Prostate gland (tissue), 2 donors: ENCODE results near the gene NOS1AP. TPM values are rescaled to one million over a fixed set of nuclear protein-coding genes. Genes with fewer than 3 reads are reported as not detected.

Source experiments
- DNase-seq: peaks from one replicate; pipeline ENCODE4 v3.0.0-alpha.2; 2019; ENCODE audit warnings: low spot score
- H3K27ac ChIP-seq, 2 donors: fragments of 200-600 bp; sonication (generic); 2 replicates each; pipeline ENCODE4 v1.5.1; 2017 to 2019
- H3K27me3 ChIP-seq: fragments of 200-600 bp; sonication (generic); replicated peaks from 2 replicates; pipeline ENCODE4 v1.5.1; 2019; ENCODE audit not compliant: insufficient read depth
- H3K36me3 ChIP-seq, 2 donors: fragments of 200-600 bp; sonication (generic); 1 replicate in 1 of 2; 2 replicates in 1 of 2; pipeline versions ENCODE4 v1.5.1 to v1.8.1; 2017 to 2019
- H3K4me1 ChIP-seq: fragments of 200-600 bp; sonication (generic); replicated peaks from 2 replicates; pipeline ENCODE4 v1.5.1; 2019
- H3K4me3 ChIP-seq, 2 donors: fragments of 200-600 bp; sonication (generic); 2 replicates each; pipeline ENCODE4 v1.5.1; 2017 to 2019
- H3K9me3 ChIP-seq: fragments of 200-600 bp; sonication (generic); 2 replicates; pipeline ENCODE4 v1.5.1; 2017
- CTCF ChIP-seq, 4 experiments: fragments of 200-600 bp in 2 of 4; fragments of 450-650 bp in 2 of 4; sonication (generic) in 2 of 4; IDR thresholded peaks; 1 replicate in 3 of 4; 2 replicates in 1 of 4; pipeline ENCODE4 v1.5.1; 2016 to 2019; ENCODE audit warnings: antibody characterized with exemption in 4 of 4, mild to moderate bottlenecking in 2 of 4, moderate library complexity in 2 of 4
- POLR2A ChIP-seq: fragments of 450-650 bp; IDR thresholded peaks from one replicate; pipeline ENCODE4 v1.6.1; 2016; ENCODE audit warnings: antibody characterized with exemption, mild to moderate bottlenecking
- POLR2AphosphoS5 ChIP-seq: sonication (generic); formaldehyde crosslinking; IDR thresholded peaks from one replicate; pipeline ENCODE4 v1.6.1; 2017; ENCODE audit warnings: antibody characterized with exemption
- WGBS: methylation state at CpG from one replicate; pipeline ENCODE4 v1.1.5; 2018; 5-methylcytosine and 5-hydroxymethylcytosine counted together
- intact Hi-C: fragments of 100-400 bp; cut with DNase I; formaldehyde crosslinking; loops from one replicate; pipeline ENCODE4 v1.14.2; 2022
- total RNA-seq, 2 donors: library from RNA; depleted of rRNA; stranded (reverse); fragments of >200 nt; gene quantifications; one replicate each; pipeline ENCODE4 v1.1.0, GENCODE V29; 2016

NOS1AP gene
- total RNA-seq, 2 donors from 2014 or later: 9.9 to 11.0 TPM

DNA sequence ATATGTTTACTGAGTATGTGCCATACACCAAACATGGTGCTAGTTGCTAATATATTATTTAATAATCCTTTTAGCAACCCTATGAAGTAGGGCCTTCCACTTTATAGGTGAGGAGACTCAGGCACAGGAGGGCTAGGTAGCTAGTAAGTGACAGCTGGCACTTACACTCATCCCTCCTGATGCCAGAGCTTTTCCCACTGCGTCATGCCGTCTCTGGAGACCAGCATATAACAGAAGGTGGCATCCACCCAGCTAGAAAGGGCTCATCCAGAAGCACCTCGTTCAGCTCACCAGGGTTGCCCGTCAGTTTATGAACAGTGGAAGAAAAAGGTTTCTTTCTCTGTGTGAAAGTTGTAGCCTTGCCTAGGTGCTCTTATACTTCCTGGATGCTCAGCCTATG lies 108.9 kb downstream of the NOS1AP start:
- Histone ChIP-seq H3K36me3 (no peaks in the 10 kb centered on the region), H3K9me3 (no peaks in the 10 kb centered on the region), H3K4me1 (no peaks in the 10 kb centered on the region), H3K27ac (peak overlapping the region; percentile 31 to 50), H3K27me3 (no peaks in the 10 kb centered on the region), H3K4me3 (no peak overlapping the region)
- intact Hi-C loops: no loop called here
- 81% methylated on average over 4 of the region's 4 CpGs for WGBS
- TF ChIP-seq POLR2AphosphoS5 (no peak), CTCF (IDR thresholded peaks at IDR 0.05) (no peak), POLR2A (no peak)
- DNase-seq: no peak

DNA sequence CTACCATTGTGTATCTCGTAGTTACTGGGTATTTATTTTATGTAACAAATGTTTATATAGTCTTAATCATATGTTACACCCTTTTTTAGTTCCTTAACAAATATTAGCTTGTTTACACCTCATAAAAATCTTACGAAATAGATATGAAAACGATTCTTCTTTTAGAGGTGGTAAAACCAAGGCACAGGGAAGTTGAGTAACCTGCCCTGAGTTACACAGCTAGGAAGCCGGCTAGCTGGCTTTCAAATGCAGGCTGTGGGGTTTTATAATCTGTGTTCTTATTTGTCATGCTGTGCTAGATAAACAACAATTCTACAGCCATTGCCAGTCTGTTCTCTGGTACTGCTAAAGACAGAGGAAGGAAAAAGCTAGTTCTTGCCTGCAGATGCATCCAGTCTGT lies 109.6 kb downstream of the NOS1AP start:
- intact Hi-C loops: no loop called here
- Histone ChIP-seq H3K27me3 (no peaks in the 10 kb centered on the region), H3K36me3 (no peaks in the 10 kb centered on the region), H3K27ac (peak overlapping the region in 1 of 2 donors; percentile 50), H3K4me1 (no peaks in the 10 kb centered on the region), H3K9me3 (no peaks in the 10 kb centered on the region), H3K4me3 (no peak overlapping the region)
- TF ChIP-seq CTCF (IDR thresholded peaks at IDR 0.05) (no peak), POLR2A (no peak), POLR2AphosphoS5 (peak; percentile 67)
- peak; percentile 52 for DNase-seq
- WGBS: 55% methylated on average over 4 of the region's 4 CpGs

GRCh38 chr1:162180813-162181212 lies 111.3 kb downstream of the NOS1AP start:
- Histone ChIP-seq H3K4me3 (no peak overlapping the region), H3K27me3 (no peaks in the 10 kb centered on the region), H3K36me3 (no peaks in the 10 kb centered on the region), H3K9me3 (no peaks in the 10 kb centered on the region), H3K4me1 (no peaks in the 10 kb centered on the region), H3K27ac (no peak overlapping the region)
- no peak for TF ChIP-seq POLR2A
- no peak for TF ChIP-seq CTCF (IDR thresholded peaks at IDR 0.05)
- no peak for TF ChIP-seq POLR2AphosphoS5
- no peak for DNase-seq
- intact Hi-C loops: no loop called here

DNA sequence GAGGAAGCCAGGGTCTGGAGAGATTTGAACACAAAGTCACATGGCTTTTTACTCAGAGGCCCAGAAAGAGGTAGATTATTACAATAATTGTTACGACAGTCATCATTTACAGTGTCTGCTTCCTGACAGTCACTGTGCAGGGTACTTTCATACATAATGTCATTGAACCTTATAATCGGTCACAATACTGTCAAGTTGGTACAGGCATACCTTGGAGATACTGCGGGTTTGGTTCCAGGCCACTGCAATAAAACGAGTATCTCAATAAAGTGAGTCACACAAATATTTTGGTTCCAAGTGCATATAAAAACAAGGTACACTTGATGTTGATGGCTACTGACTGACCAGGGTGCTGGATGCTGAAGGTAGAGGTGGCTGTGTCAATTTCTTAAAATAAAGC lies 112.6 kb downstream of the NOS1AP start:
- WGBS: 50% methylated on average over 4 of the region's 4 CpGs

More for the DNA sequence above, 112.6 kb downstream of the NOS1AP start:
- Histone ChIP-seq H3K36me3 (no peaks in the 10 kb centered on the region), H3K4me1 (no peaks in the 10 kb centered on the region), H3K9me3 (no peaks in the 10 kb centered on the region), H3K27ac (no peak overlapping the region), H3K27me3 (no peaks in the 10 kb centered on the region), H3K4me3 (no peak overlapping the region)
- intact Hi-C loops: no loop called here
- no peak for TF ChIP-seq CTCF (IDR thresholded peaks at IDR 0.05)
- TF ChIP-seq POLR2AphosphoS5: peak; percentile 4
- TF ChIP-seq POLR2A: no peak
- no peak for DNase-seq
